Chondrocyte (in vitro differentiated cells): ENCODE results near the gene NLGN3. TPM values are rescaled to one million over a fixed set of nuclear protein-coding genes. Genes with fewer than 3 reads are reported as not detected.

ENCODE experiments used
- DNase-seq: peaks from one replicate; pipeline ENCODE4 v3.0.0; 2021; ENCODE audit warnings: mixed read lengths, low spot score
- H3K27ac Mint-ChIP-seq: one replicate; pipeline ENCODE4 v1.8.0; 2021; ENCODE audit warnings: mild to moderate bottlenecking, moderate library complexity, mixed read lengths; ENCODE audit not compliant: unreplicated experiment
- H3K27me3 Mint-ChIP-seq: 2 replicates; pipeline ENCODE4 v1.8.0; 2021; ENCODE audit warnings: low read depth, mixed read lengths
- H3K36me3 Mint-ChIP-seq: 2 replicates; pipeline ENCODE4 v1.8.0; 2021; ENCODE audit warnings: low read depth, mixed read lengths
- H3K4me1 Mint-ChIP-seq: 2 replicates; pipeline ENCODE4 v1.8.0; 2021; ENCODE audit warnings: low read depth, mild to moderate bottlenecking, mixed read lengths
- H3K4me3 Mint-ChIP-seq: one replicate; pipeline ENCODE4 v1.8.0; 2021; ENCODE audit warnings: mild to moderate bottlenecking, moderate library complexity, mixed read lengths; ENCODE audit not compliant: unreplicated experiment
- H3K9me3 Mint-ChIP-seq: 2 replicates; pipeline ENCODE4 v1.8.0; 2021; ENCODE audit warnings: low read depth, mixed read lengths
- total RNA-seq: library from RNA; stranded (reverse); gene quantifications from 3 replicates; pipeline ENCODE4 v1.2.1, GENCODE V29; 2021
- TF ChIP-seq, protein P1 (sequence below): fragments of 200-600 bp; sonication (generic); IDR thresholded peaks from 2 replicates; pipeline ENCODE4 v1.5.0; 2021; ENCODE audit warnings: antibody characterized with exemption, mild to moderate bottlenecking, moderate library complexity

Gene NLGN3
- total RNA-seq, 1 donor from 2014 or later, result 0.52 TPM

DNA sequence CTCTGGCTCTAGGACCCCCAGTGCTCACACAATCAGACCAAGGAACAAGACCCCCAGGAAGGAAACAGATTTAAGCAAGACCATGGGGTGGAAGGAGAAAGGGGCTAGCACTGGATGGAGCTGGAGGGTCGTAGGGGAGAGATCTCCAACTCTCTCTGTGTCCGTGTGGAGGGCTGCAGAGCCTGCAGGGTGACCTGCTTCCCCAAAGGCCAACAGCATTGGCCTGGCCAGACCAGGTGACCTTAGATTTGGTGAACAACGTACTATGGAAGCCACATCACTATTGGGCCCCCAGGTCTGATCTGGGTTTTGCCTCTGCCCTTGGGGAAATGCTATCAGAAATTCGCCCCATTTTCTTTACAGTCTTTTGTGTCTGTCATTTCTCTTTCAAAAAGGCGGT, 26.0 kb downstream of the NLGN3 start:
- H3K9me3 Mint-ChIP-seq, result peaks cover 10% of the 10 kb centered on the region
- no peak overlapping the region for H3K27ac Mint-ChIP-seq
- TF ChIP-seq, protein P1, sequence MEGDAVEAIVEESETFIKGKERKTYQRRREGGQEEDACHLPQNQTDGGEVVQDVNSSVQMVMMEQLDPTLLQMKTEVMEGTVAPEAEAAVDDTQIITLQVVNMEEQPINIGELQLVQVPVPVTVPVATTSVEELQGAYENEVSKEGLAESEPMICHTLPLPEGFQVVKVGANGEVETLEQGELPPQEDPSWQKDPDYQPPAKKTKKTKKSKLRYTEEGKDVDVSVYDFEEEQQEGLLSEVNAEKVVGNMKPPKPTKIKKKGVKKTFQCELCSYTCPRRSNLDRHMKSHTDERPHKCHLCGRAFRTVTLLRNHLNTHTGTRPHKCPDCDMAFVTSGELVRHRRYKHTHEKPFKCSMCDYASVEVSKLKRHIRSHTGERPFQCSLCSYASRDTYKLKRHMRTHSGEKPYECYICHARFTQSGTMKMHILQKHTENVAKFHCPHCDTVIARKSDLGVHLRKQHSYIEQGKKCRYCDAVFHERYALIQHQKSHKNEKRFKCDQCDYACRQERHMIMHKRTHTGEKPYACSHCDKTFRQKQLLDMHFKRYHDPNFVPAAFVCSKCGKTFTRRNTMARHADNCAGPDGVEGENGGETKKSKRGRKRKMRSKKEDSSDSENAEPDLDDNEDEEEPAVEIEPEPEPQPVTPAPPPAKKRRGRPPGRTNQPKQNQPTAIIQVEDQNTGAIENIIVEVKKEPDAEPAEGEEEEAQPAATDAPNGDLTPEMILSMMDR, result no peak
- H3K27me3 Mint-ChIP-seq, result no peaks in the 10 kb centered on the region
- H3K4me1 Mint-ChIP-seq, result no peaks in the 10 kb centered on the region
- no peak for DNase-seq
- no peak overlapping the region for H3K4me3 Mint-ChIP-seq
- no peaks in the 10 kb centered on the region for H3K36me3 Mint-ChIP-seq

DNA sequence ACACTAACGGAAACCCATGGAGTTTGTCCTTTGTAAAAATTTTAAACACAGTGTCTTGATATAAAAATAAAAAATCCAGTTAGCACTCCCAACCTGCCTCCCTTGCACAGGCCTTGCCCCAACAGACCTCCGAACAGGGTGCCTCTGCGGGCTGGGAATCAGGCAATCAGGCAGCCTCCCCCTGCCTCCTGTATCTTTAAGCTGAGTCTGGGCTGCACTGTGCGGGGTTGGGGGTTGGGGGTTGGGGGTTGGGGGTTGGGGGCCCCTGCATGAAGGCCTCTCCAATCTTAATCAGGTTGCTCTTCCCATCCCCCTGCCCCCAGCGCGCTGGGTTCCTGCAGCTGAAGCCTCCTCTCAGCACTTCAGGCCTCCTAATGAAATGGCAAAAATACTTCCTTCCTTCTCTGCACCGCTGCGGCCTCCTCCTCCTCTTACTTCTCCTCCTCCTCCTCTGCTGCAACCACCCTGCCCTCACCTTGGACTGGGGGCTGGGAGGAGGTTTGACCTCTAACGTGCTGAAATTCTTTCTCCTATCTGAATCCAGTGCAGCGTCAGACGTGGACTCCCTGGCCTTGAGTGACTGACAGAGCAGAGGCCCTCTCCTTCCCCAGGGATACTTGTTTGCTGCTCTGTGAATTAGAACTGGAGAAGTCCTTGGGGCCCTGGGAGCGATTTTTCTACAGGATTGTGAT, 26.6 kb downstream of the NLGN3 start:
- no peak for DNase-seq
- TF ChIP-seq, protein P1, result no peak
- Mint-ChIP-seq H3K27ac (no peak overlapping the region), H3K27me3 (no peaks in the 10 kb centered on the region), H3K9me3 (peaks cover 7% of the 10 kb centered on the region), H3K4me3 (no peak overlapping the region), H3K4me1 (no peaks in the 10 kb centered on the region), H3K36me3 (no peaks in the 10 kb centered on the region)

DNA sequence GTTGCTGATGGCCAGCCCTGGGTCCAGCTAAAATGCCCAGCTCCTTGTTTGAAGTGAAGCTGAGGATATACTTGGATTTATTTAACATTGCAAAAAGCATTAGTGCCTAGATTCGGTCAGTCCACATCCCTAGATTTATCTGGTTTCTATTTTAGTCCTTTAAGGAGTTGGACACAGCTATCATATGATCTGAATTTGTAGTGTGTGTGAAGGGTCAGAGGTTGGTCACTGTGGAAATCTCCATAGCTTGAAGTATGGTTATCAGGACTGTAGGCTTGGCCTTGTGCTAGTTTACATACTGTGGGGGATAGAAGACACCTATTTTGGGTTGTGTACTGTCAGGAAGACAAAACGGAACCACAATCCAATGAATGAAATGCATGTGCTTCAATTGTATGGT, 28.8 kb downstream of the NLGN3 start:
- H3K9me3 Mint-ChIP-seq, result peaks cover 3% of the 10 kb centered on the region
- TF ChIP-seq, protein P1, result no peak
- no peak for DNase-seq
- H3K4me1 Mint-ChIP-seq, result no peaks in the 10 kb centered on the region
- H3K4me3 Mint-ChIP-seq, result no peak overlapping the region
- no peaks in the 10 kb centered on the region for H3K36me3 Mint-ChIP-seq
- no peaks in the 10 kb centered on the region for H3K27me3 Mint-ChIP-seq
- no peak overlapping the region for H3K27ac Mint-ChIP-seq

DNA sequence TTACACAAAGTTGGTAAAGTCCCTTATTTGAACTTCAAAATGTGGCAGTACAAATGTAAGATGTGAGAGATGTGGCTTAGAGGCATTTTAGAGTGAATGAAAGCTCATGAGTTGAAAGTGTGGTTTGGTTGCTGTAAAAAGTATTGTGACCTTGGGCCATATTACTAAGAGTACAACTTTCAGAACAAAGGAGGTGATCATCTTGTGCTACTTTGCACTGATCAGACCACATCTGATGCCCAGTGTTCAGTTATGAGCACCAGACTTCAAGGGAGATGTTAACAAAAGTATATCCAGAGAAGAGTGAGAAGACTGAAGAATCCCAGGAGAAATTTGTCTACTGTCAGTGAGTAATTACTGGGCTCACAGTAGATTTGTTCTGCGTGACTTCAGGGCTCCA, 30.2 kb downstream of the NLGN3 start:
- Mint-ChIP-seq H3K4me1 (no peaks in the 10 kb centered on the region), H3K9me3 (peaks cover 3% of the 10 kb centered on the region), H3K4me3 (no peak overlapping the region), H3K36me3 (no peaks in the 10 kb centered on the region), H3K27me3 (no peaks in the 10 kb centered on the region), H3K27ac (no peak overlapping the region)
- TF ChIP-seq, protein P1, result no peak
- DNase-seq, result no peak

DNA sequence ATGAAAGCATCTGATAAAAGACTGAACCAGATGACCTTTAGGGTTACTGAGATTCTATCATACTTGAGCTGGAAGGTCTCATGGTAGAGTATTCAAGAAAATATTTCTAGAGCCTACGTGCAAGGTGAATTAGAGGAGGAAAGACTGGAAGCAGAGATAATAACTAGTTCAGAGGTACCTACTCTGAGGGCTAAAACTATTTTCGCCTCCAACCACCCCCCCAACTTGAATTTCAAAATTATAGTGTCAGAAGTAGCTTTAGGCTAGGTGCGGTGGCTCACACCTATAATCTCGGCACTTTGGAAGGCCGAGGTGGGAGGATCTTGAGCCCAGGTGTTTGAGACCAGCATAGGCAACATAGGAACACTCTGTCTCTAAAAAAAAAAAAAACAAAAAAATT, 30.9 kb downstream of the NLGN3 start:
- Mint-ChIP-seq H3K9me3 (peaks cover 3% of the 10 kb centered on the region), H3K4me3 (no peak overlapping the region), H3K27me3 (no peaks in the 10 kb centered on the region), H3K27ac (no peak overlapping the region), H3K4me1 (no peaks in the 10 kb centered on the region), H3K36me3 (no peaks in the 10 kb centered on the region)
- TF ChIP-seq, protein P1, result no peak
- no peak for DNase-seq
